Activated T-cell treated with anti-CD3 and anti-CD28 coated beads, Interleukin-2, amount 50 U/mL, for 24 hours (primary cell): ENCODE measurements around the gene RPL22L1.
A peak's percentile ranks its signal among the peaks of the same experiment; 100 is the strongest.
"Not testable (repeated sequence)": the region's sequence is repeated elsewhere in the genome, so short reads cannot be mapped to it uniquely, and the experiment has no call there.

ENCODE experiments used
- DNase-seq: peaks from one replicate; pipeline ENCODE4 v3.0.0-alpha.2; 2020
- H3K27ac Mint-ChIP-seq: 2 replicates; pipeline ENCODE4 v1.8.0; 2020; ENCODE audit warnings: mild to moderate bottlenecking, mixed read lengths
- H3K27me3 Mint-ChIP-seq: 2 replicates; pipeline ENCODE4 v1.8.0; 2020; ENCODE audit warnings: mixed read lengths
- H3K36me3 Mint-ChIP-seq: 2 replicates; pipeline ENCODE4 v1.8.0; 2020; ENCODE audit warnings: low read depth, mixed read lengths
- H3K4me1 Mint-ChIP-seq: 2 replicates; pipeline ENCODE4 v1.8.0; 2020; ENCODE audit warnings: low read depth, mixed read lengths
- H3K4me3 Mint-ChIP-seq: 2 replicates; pipeline ENCODE4 v1.8.0; 2020; ENCODE audit warnings: mild to moderate bottlenecking, moderate library complexity, mixed read lengths
- H3K9me3 Mint-ChIP-seq: 2 replicates; pipeline ENCODE4 v1.8.0; 2020; ENCODE audit warnings: mixed read lengths

RPL22L1 gene

GRCh38 chr3:170896781-170897180 lies 26.8 kb upstream of the RPL22L1 start:
- no peaks in the 10 kb centered on the region for H3K9me3 Mint-ChIP-seq
- H3K36me3 Mint-ChIP-seq, result peaks cover 60% of the 10 kb centered on the region

GRCh38 chr3:170896333-170896732 lies 26.3 kb upstream of the RPL22L1 start:
- not testable (repeated sequence) for DNase-seq, H3K4me3 Mint-ChIP-seq, H3K27me3 Mint-ChIP-seq, H3K4me1 Mint-ChIP-seq, H3K27ac Mint-ChIP-seq, H3K9me3 Mint-ChIP-seq
- H3K36me3 Mint-ChIP-seq, result peaks cover 59% of the 10 kb centered on the region

More at GRCh38 chr3:170896781-170897180, 26.8 kb upstream of the RPL22L1 start:
- H3K4me1 Mint-ChIP-seq, result no peaks in the 10 kb centered on the region
- no peak overlapping the region for H3K27ac Mint-ChIP-seq
- DNase-seq, result no peak
- no peaks in the 10 kb centered on the region for H3K27me3 Mint-ChIP-seq
- H3K4me3 Mint-ChIP-seq, result no peak overlapping the region

GRCh38 chr3:170893895-170894294 lies 23.9 kb upstream of the RPL22L1 start:
- no peaks in the 10 kb centered on the region for H3K9me3 Mint-ChIP-seq
- no peaks in the 10 kb centered on the region for H3K27me3 Mint-ChIP-seq
- no peak overlapping the region for H3K4me3 Mint-ChIP-seq
- no peak for DNase-seq
- no peak overlapping the region for H3K27ac Mint-ChIP-seq
- H3K36me3 Mint-ChIP-seq, result peaks cover 56% of the 10 kb centered on the region
- H3K4me1 Mint-ChIP-seq, result no peaks in the 10 kb centered on the region

GRCh38 chr3:170889630-170890029 lies 19.6 kb upstream of the RPL22L1 start:
- DNase-seq, result no peak
- no peak overlapping the region for H3K27ac Mint-ChIP-seq
- H3K9me3 Mint-ChIP-seq, result no peaks in the 10 kb centered on the region
- H3K27me3 Mint-ChIP-seq, result no peaks in the 10 kb centered on the region
- H3K4me1 Mint-ChIP-seq, result no peaks in the 10 kb centered on the region
- H3K36me3 Mint-ChIP-seq, result peaks cover 27% of the 10 kb centered on the region
- no peak overlapping the region for H3K4me3 Mint-ChIP-seq

GRCh38 chr3:170889132-170889531 lies 19.1 kb upstream of the RPL22L1 start:
- DNase-seq, result no peak
- Mint-ChIP-seq H3K27me3 (no peaks in the 10 kb centered on the region), H3K4me3 (no peak overlapping the region)

GRCh38 chr3:170884109-170884930 lies 14.3 kb upstream of the RPL22L1 start:
- not testable (repeated sequence) for DNase-seq, H3K4me3 Mint-ChIP-seq, H3K9me3 Mint-ChIP-seq, H3K27me3 Mint-ChIP-seq, H3K4me1 Mint-ChIP-seq, H3K27ac Mint-ChIP-seq, H3K36me3 Mint-ChIP-seq

More at GRCh38 chr3:170889132-170889531, 19.1 kb upstream of the RPL22L1 start:
- peaks cover 2% of the 10 kb centered on the region for H3K9me3 Mint-ChIP-seq
- H3K27ac Mint-ChIP-seq, result no peak overlapping the region
- H3K4me1 Mint-ChIP-seq, result no peaks in the 10 kb centered on the region
- peaks cover 25% of the 10 kb centered on the region for H3K36me3 Mint-ChIP-seq

GRCh38 chr3:170878688-170879087 lies 8.7 kb upstream of the RPL22L1 start:
- not testable (repeated sequence) for H3K27ac Mint-ChIP-seq, H3K9me3 Mint-ChIP-seq, H3K36me3 Mint-ChIP-seq, H3K27me3 Mint-ChIP-seq, H3K4me1 Mint-ChIP-seq, DNase-seq, H3K4me3 Mint-ChIP-seq

- H3K4me3 Mint-ChIP-seq, H3K9me3 Mint-ChIP-seq, DNase-seq, H3K27ac Mint-ChIP-seq, H3K27me3 Mint-ChIP-seq, H3K4me1 Mint-ChIP-seq, H3K36me3 Mint-ChIP-seq: not testable (repeated sequence)
These were observed 7.3 kb upstream of the RPL22L1 start for GRCh38 chr3:170877311-170877710.

GRCh38 chr3:170876537-170876936 lies 6.5 kb upstream of the RPL22L1 start:
- H3K4me1 Mint-ChIP-seq, result no peaks in the 10 kb centered on the region

GRCh38 chr3:170869239-170869590 lies 780 bp downstream of the RPL22L1 start:
- peak overlapping the region; percentile 99 for H3K27ac Mint-ChIP-seq
- DNase-seq, result no peak
- H3K4me1 Mint-ChIP-seq, result peaks cover 26% of the 10 kb centered on the region
- no peaks in the 10 kb centered on the region for H3K27me3 Mint-ChIP-seq
- no peaks in the 10 kb centered on the region for H3K9me3 Mint-ChIP-seq
- peak overlapping the region; percentile 96 for H3K4me3 Mint-ChIP-seq
- H3K36me3 Mint-ChIP-seq, result peaks cover 59% of the 10 kb centered on the region

More at GRCh38 chr3:170876537-170876936, 6.5 kb upstream of the RPL22L1 start:
- H3K36me3 Mint-ChIP-seq, result no peaks in the 10 kb centered on the region
- H3K27me3 Mint-ChIP-seq, result no peaks in the 10 kb centered on the region
- no peaks in the 10 kb centered on the region for H3K9me3 Mint-ChIP-seq
- H3K27ac Mint-ChIP-seq, result no peak overlapping the region
- no peak for DNase-seq
- no peak overlapping the region for H3K4me3 Mint-ChIP-seq

- Mint-ChIP-seq H3K9me3 (no peaks in the 10 kb centered on the region), H3K27me3 (no peaks in the 10 kb centered on the region), H3K27ac (peak overlapping the region; percentile 99), H3K36me3 (peaks cover 59% of the 10 kb centered on the region), H3K4me3 (peak overlapping the region; percentile 96), H3K4me1 (peaks cover 26% of the 10 kb centered on the region)
- DNase-seq, result peak; percentile 52
These were observed 1.3 kb downstream of the RPL22L1 start for GRCh38 chr3:170868577-170869238.

GRCh38 chr3:170867143-170867937 lies 2.7 kb downstream of the RPL22L1 start:
- no peaks in the 10 kb centered on the region for H3K27me3 Mint-ChIP-seq
- no peaks in the 10 kb centered on the region for H3K9me3 Mint-ChIP-seq
- H3K27ac Mint-ChIP-seq, result peak overlapping the region; percentile 88
- DNase-seq, result no peak
- peak overlapping the region; percentile 96 for H3K4me3 Mint-ChIP-seq
- peaks cover 26% of the 10 kb centered on the region for H3K4me1 Mint-ChIP-seq
- peaks cover 59% of the 10 kb centered on the region for H3K36me3 Mint-ChIP-seq

GRCh38 chr3:170866499-170866898 lies 3.5 kb downstream of the RPL22L1 start:
- Mint-ChIP-seq H3K27ac (peak overlapping the region; percentile 88), H3K4me3 (peak overlapping the region; percentile 96), H3K36me3 (peaks cover 59% of the 10 kb centered on the region), H3K4me1 (peaks cover 26% of the 10 kb centered on the region), H3K27me3 (no peaks in the 10 kb centered on the region), H3K9me3 (no peaks in the 10 kb centered on the region)
- DNase-seq, result no peak

GRCh38 chr3:170865209-170866094 lies 4.5 kb downstream of the RPL22L1 start:
- peaks cover 58% of the 10 kb centered on the region for H3K36me3 Mint-ChIP-seq
- peaks cover 17% of the 10 kb centered on the region for H3K4me1 Mint-ChIP-seq
- H3K27ac Mint-ChIP-seq, result peak overlapping the region; percentile 58
- no peaks in the 10 kb centered on the region for H3K9me3 Mint-ChIP-seq
- peak; percentile 43 for DNase-seq
- no peaks in the 10 kb centered on the region for H3K27me3 Mint-ChIP-seq
- no peak overlapping the region for H3K4me3 Mint-ChIP-seq
